Sigmoid colon (tissue), 7 donors: ENCODE results near the gene CPA5. TPM values are rescaled to one million over a fixed set of nuclear protein-coding genes. Genes with fewer than 3 reads are reported as not detected.

Experiments
- DNase-seq: peaks from one replicate; pipeline ENCODE4 v3.0.0-alpha.2; 2019
- H3K27ac ChIP-seq, 4 donors: fragments of 200-600 bp; sonication (generic); one replicate each; pipeline ENCODE4 v1.5.1; 2016 to 2019; ENCODE audit warnings: mild to moderate bottlenecking in 1 of 4
- H3K27me3 ChIP-seq, 3 donors: fragments of 200-600 bp; sonication (generic); one replicate each; pipeline ENCODE4 v1.5.1; 2019; ENCODE audit warnings: mild to moderate bottlenecking in 1 of 3
- H3K36me3 ChIP-seq, 4 donors: fragments of 200-600 bp; sonication (generic); one replicate each; pipeline ENCODE4 v1.5.1; 2016 to 2019
- H3K4me1 ChIP-seq, 4 donors: fragments of 200-600 bp; sonication (generic); one replicate each; pipeline ENCODE4 v1.5.1; 2017 to 2019
- H3K4me3 ChIP-seq, 4 donors: fragments of 200-600 bp; sonication (generic); one replicate each; pipeline ENCODE4 v1.5.1; 2017 to 2019; ENCODE audit warnings: mild to moderate bottlenecking in 2 of 4, moderate library complexity in 1 of 4
- H3K9me3 ChIP-seq, 4 donors: fragments of 200-600 bp in 3 of 4; sonication (generic) in 3 of 4; one replicate each; pipeline versions ENCODE4 v1.5.1 to v1.6.1; 2013 to 2019
- CTCF ChIP-seq, 4 experiments: fragments of 450-650 bp in 3 of 4; fragments of 200-600 bp in 1 of 4; IDR thresholded peaks; one replicate each; pipeline ENCODE4 v1.5.1; 2016 to 2019; ENCODE audit warnings: antibody characterized with exemption in 4 of 4, mild to moderate bottlenecking in 3 of 4, moderate library complexity in 2 of 4
- EP300 ChIP-seq, 4 donors: sonication (generic); formaldehyde crosslinking; IDR thresholded peaks; one replicate each; pipeline ENCODE4 v1.6.1; 2017; ENCODE audit warnings: antibody characterized with exemption in 4 of 4
- POLR2A ChIP-seq, 2 donors: fragments of 450-650 bp; IDR thresholded peaks; one replicate each; pipeline ENCODE4 v1.6.1; 2016; ENCODE audit warnings: antibody characterized with exemption in 2 of 2, mild to moderate bottlenecking in 2 of 2, moderate library complexity in 2 of 2
- POLR2AphosphoS5 ChIP-seq, 4 donors: sonication (generic); formaldehyde crosslinking; IDR thresholded peaks; one replicate each; pipeline ENCODE4 v1.6.1; 2017; ENCODE audit warnings: antibody characterized with exemption in 4 of 4
- WGBS, 2 donors: extraction: QIAGEN DNeasy Blood & Tissue Kit; methylation state at CpG; one replicate each; pipeline ENCODE4 v1.1.7; 2013; 5-methylcytosine and 5-hydroxymethylcytosine counted together
- intact Hi-C: fragments of 100-400 bp; cut with DNase I; formaldehyde crosslinking; loops from one replicate; pipeline ENCODE4 v1.15.1; 2023
- polyA plus RNA-seq, 3 donors: library from polyadenylated mRNA; stranded (reverse); fragments of 200-250 nt; gene quantifications; one replicate each; pipeline ENCODE4 v1.2.3, GENCODE V29; 2013
- total RNA-seq, 4 donors: library from RNA; depleted of rRNA; stranded (reverse); fragments of >200 nt; gene quantifications; one replicate each; pipeline ENCODE4 v1.1.0, GENCODE V29; 2016
- donor health status: healthy with polysubstance abuse.
- donor health status: Bipolar disorder and iron deficiency.
- donor health status: healthy.

CPA5 gene
- total RNA-seq = not detected
- polyA plus RNA-seq = 1 to 10 TPM in 1 of 3 donors, not detected in 2; 1.1 TPM

GRCh38 chr7:130344271-130344866 lies at the start of gene CPA5:
Gene CPA5, plus strand, starts transcription at chr7:130344816. Its CDS starts 1,670 bp downstream, at chr7:130346486.
- Histone ChIP-seq H3K4me1 (no peaks in the 10 kb centered on the region), H3K27ac (no peak within 1 kb of the TSS), H3K27me3 (no peaks in the 10 kb centered on the region), H3K36me3 (no peaks in the 10 kb centered on the region), H3K9me3 (no peaks in the 10 kb centered on the region), H3K4me3 (no peak within 1 kb of the TSS)
- no peak for DNase-seq
- intact Hi-C loops = no loop called here
- TF ChIP-seq POLR2AphosphoS5 (IDR thresholded peaks at IDR 0.05) (no peak), POLR2A (IDR thresholded peaks at IDR 0.05) (no peak), EP300 (IDR thresholded peaks at IDR 0.05) (no peak), CTCF (IDR thresholded peaks at IDR 0.05) (no peak)
- WGBS, 2 donors = 95 to 98% methylated on average over 5 of the region's 5 CpGs

GRCh38 chr7:130296221-130296951 lies 48.2 kb upstream of the CPA5 start:
- H3K27me3 ChIP-seq = no peaks in the 10 kb centered on the region
- H3K9me3 ChIP-seq = no peaks in the 10 kb centered on the region
- no peaks in the 10 kb centered on the region for H3K4me1 ChIP-seq
- DNase-seq = no peak
- intact Hi-C loops = no loop called here
- no peak overlapping the region for H3K27ac ChIP-seq
- H3K36me3 ChIP-seq = no peaks in the 10 kb centered on the region
- TF ChIP-seq POLR2AphosphoS5 (IDR thresholded peaks at IDR 0.05) = no peak
- TF ChIP-seq EP300 (IDR thresholded peaks at IDR 0.05) = no peak
- TF ChIP-seq POLR2A (IDR thresholded peaks at IDR 0.05) = no peak
- 95% methylated on average over 13 of the region's 13 CpGs for WGBS, 2 donors
- no peak overlapping the region for H3K4me3 ChIP-seq

GRCh38 chr7:130297628-130298543 lies 46.7 kb upstream of the CPA5 start:
- DNase-seq = no peak
- Histone ChIP-seq H3K9me3 (no peaks in the 10 kb centered on the region), H3K36me3 (no peaks in the 10 kb centered on the region), H3K4me3 (no peak overlapping the region), H3K4me1 (no peaks in the 10 kb centered on the region), H3K27me3 (no peaks in the 10 kb centered on the region), H3K27ac (no peak overlapping the region)
- no peak for TF ChIP-seq POLR2A (IDR thresholded peaks at IDR 0.05)
- TF ChIP-seq POLR2AphosphoS5 (IDR thresholded peaks at IDR 0.05) = no peak
- no peak for TF ChIP-seq EP300 (IDR thresholded peaks at IDR 0.05)
- no peak for TF ChIP-seq CTCF (IDR thresholded peaks at IDR 0.05)
- intact Hi-C loops = no loop called here
- 91 to 93% methylated on average over 20 of the region's 20 CpGs for WGBS, 2 donors

- intact Hi-C loops = no loop called here
- Histone ChIP-seq H3K9me3 (no peaks in the 10 kb centered on the region), H3K27ac (no peak overlapping the region), H3K4me1 (no peaks in the 10 kb centered on the region), H3K36me3 (no peaks in the 10 kb centered on the region), H3K4me3 (no peak overlapping the region), H3K27me3 (no peaks in the 10 kb centered on the region)
- DNase-seq = no peak
- TF ChIP-seq CTCF (IDR thresholded peaks at IDR 0.05) (no peak), EP300 (IDR thresholded peaks at IDR 0.05) (no peak), POLR2AphosphoS5 (IDR thresholded peaks at IDR 0.05) (no peak), POLR2A (IDR thresholded peaks at IDR 0.05) (no peak)
- 67 to 80% methylated on average over 5 of the region's 5 CpGs for WGBS, 2 donors
Observed at GRCh38 chr7:130298544-130299326, 45.9 kb upstream of the CPA5 start.
